HEK293T (cell line): ENCODE results near the gene C15orf40.

Source experiments
- BHLHE40 ChIP-seq: fragments of 450-650 bp; IDR thresholded peaks from 2 replicates; pipeline ENCODE4 v1.6.1; 2016; ENCODE audit warnings: mild to moderate bottlenecking, moderate library complexity, borderline replicate concordance
- ELF4 ChIP-seq: fragments of 450-650 bp; IDR thresholded peaks from 2 replicates; pipeline ENCODE4 v1.6.1; 2017; ENCODE audit warnings: antibody characterized with exemption
- LEF1 ChIP-seq: fragments of 450-650 bp; IDR thresholded peaks from 2 replicates; pipeline ENCODE4 v1.6.1; 2017; ENCODE audit warnings: mild to moderate bottlenecking, borderline replicate concordance
- TARDBP ChIP-seq: fragments of 450-650 bp; IDR thresholded peaks from 2 replicates; pipeline ENCODE4 v1.6.1; 2016
- ZNF384 ChIP-seq: fragments of 450-650 bp; IDR thresholded peaks from 2 replicates; pipeline ENCODE4 v1.6.1; 2016

GRCh38 chr15:82943176-82943575 lies 68.3 kb downstream of the C15orf40 start:
- no peak for TF ChIP-seq BHLHE40
- no peak for TF ChIP-seq ZNF384
- TF ChIP-seq ELF4 = no peak
- no peak for TF ChIP-seq LEF1
- no peak for TF ChIP-seq TARDBP
